GM12878 (cell line): ENCODE results near the gene BIRC6. TPM values are rescaled to one million over a fixed set of nuclear protein-coding genes. Genes with fewer than 3 reads are reported as not detected.

Source experiments
- ATAC-seq: fragments of 200-7000 bp; cut with Tn5 transposase; 3 replicates; pipeline ENCODE4 v1.9.1; 2020; ENCODE audit warnings: mild to moderate bottlenecking, moderate library complexity
- BruUV-seq: library from RNA; stranded (reverse); fragments of 400-500 nt; replicated peaks from 2 replicates; lab custom pipeline; 2021; lab: Mats Ljungman, UMichigan
- CTCF ChIA-PET: fragments of 300-600 bp; sonication (Branson Sonifier 250); formaldehyde crosslinking; extraction: SDS; loops from one replicate; lab custom pipeline; 2021; ENCODE audit warnings: inconsistent platforms; lab: Yijun Ruan, JAX
- POLR2A ChIA-PET: fragments of 350-600 bp; formaldehyde crosslinking; extraction: SDS; loops from one replicate; lab custom pipeline; 2021; ENCODE audit warnings: inconsistent platforms; lab: Charles Lee
- RAD21 ChIA-PET: fragments of 300-600 bp; sonication (Branson Sonifier 250); formaldehyde crosslinking; loops from one replicate; lab custom pipeline; 2023; ENCODE audit warnings: antibody characterized with exemption; ENCODE audit not compliant: unreplicated experiment; lab: Charles Lee
- SMC1A ChIA-PET: fragments of 300-600 bp; sonication (Branson Sonifier 250); formaldehyde crosslinking; loops from one replicate; lab custom pipeline; 2023; ENCODE audit not compliant: unreplicated experiment, uncharacterized antibody; lab: Charles Lee
- DNase-seq: peaks from one replicate; pipeline ENCODE4 v3.0.0-alpha.2; 2011; ENCODE audit warnings: low read depth, low spot score
- FAIRE-seq: peaks from 3 replicates; lab custom pipeline; 2011; peaks lifted over from hg19 to GRCh38; lab: Jason Lieb, UNC
- H2AFZ ChIP-seq: 2 replicates; pipeline ENCODE4 v1.6.0; 2011; ENCODE audit warnings: low read depth, low read length, control low read depth; ENCODE audit not compliant: control insufficient read depth
- H3K27ac ChIP-seq: 2 replicates; pipeline ENCODE4 v1.5.1; 2011; ENCODE audit warnings: control low read depth; ENCODE audit not compliant: control insufficient read depth, insufficient read depth
- H3K27me3 ChIP-seq, 2 experiments: replicated peaks in 1 of 2; 2 replicates each; pipeline versions ENCODE4 v1.6.0 to v1.6.1; 2011; ENCODE audit warnings: low read length in 1 of 2; ENCODE audit not compliant: control insufficient read depth in 2 of 2, insufficient read depth in 2 of 2
- H3K36me3 ChIP-seq, 2 experiments: 2 replicates each; pipeline ENCODE4 v1.5.1; 2011; ENCODE audit warnings: low read length in 1 of 2; ENCODE audit not compliant: control insufficient read depth in 2 of 2, insufficient read depth in 2 of 2
- H3K4me1 ChIP-seq: 2 replicates; pipeline ENCODE4 v1.6.1; 2011; ENCODE audit warnings: mild to moderate bottlenecking, low read length, moderate library complexity, mixed read lengths; ENCODE audit not compliant: control insufficient read depth, insufficient read depth
- H3K4me2 ChIP-seq: 2 replicates; pipeline ENCODE4 v1.6.0; 2011; ENCODE audit warnings: control low read depth; ENCODE audit not compliant: control insufficient read depth, insufficient read depth
- H3K4me3 ChIP-seq: fragments of 200-600 bp; sonication (generic); 2 replicates; pipeline ENCODE4 v1.5.1; 2016
- H3K79me2 ChIP-seq: 2 replicates; pipeline ENCODE4 v1.6.0; 2011; ENCODE audit warnings: low read length; ENCODE audit not compliant: control insufficient read depth, insufficient read depth
- H3K9ac ChIP-seq: 2 replicates; pipeline ENCODE4 v1.8.0; 2011; ENCODE audit warnings: low read length, control low read depth, mixed read lengths; ENCODE audit not compliant: control insufficient read depth, insufficient read depth
- H3K9me3 ChIP-seq: replicated peaks from 3 replicates; pipeline ENCODE4 v1.5.1; 2011; ENCODE audit warnings: mild to moderate bottlenecking, low read length; ENCODE audit not compliant: control insufficient read depth, insufficient read depth
- H4K20me1 ChIP-seq: 2 replicates; pipeline ENCODE4 v1.6.0; 2011; ENCODE audit not compliant: control insufficient read depth, insufficient read depth
- ATF3 ChIP-seq: IDR thresholded peaks from 2 replicates; pipeline ENCODE4 v1.6.1; 2011; ENCODE audit warnings: low read depth, mild to moderate bottlenecking, low read length, moderate library complexity, borderline replicate concordance; ENCODE audit errors: extremely low read depth
- BACH1 ChIP-seq: fragments of 450-650 bp; IDR thresholded peaks from 2 replicates; pipeline ENCODE4 v1.6.1; 2017; ENCODE audit warnings: mild to moderate bottlenecking, borderline replicate concordance
- CEBPB ChIP-seq, 2 experiments: fragments of 150-350 bp in 1 of 2; IDR thresholded peaks; 2 replicates each; pipeline ENCODE4 v1.6.1; 2012 to 2014; ENCODE audit warnings: low read depth in 2 of 2, low read length in 2 of 2, borderline replicate concordance in 1 of 2, inconsistent platforms in 1 of 2
- E2F4 ChIP-seq: IDR thresholded peaks from 2 replicates; pipeline ENCODE4 v1.6.1; 2012; ENCODE audit warnings: low read depth, low read length, improper control_type of control experiment
- EED ChIP-seq: sonication (generic); IDR thresholded peaks from 2 replicates; pipeline ENCODE4 v1.6.1; 2016; ENCODE audit warnings: antibody characterized with exemption, low read depth
- EP300 ChIP-seq, 2 experiments: fragments of 150-350 bp in 1 of 2; IDR thresholded peaks; 2 replicates each; pipeline ENCODE4 v1.6.1; 2011 to 2012; ENCODE audit warnings: low read depth in 2 of 2, low read length in 2 of 2, borderline replicate concordance in 1 of 2, improper control_type of control experiment in 1 of 2, inconsistent platforms in 1 of 2; ENCODE audit not compliant: control insufficient read depth in 1 of 2
- FOS ChIP-seq: IDR thresholded peaks from 3 replicates; pipeline ENCODE4 v1.6.1; 2011; ENCODE audit warnings: borderline replicate concordance; ENCODE audit not compliant: insufficient read length; ENCODE audit errors: extremely low read depth
- HDAC6 ChIP-seq: fragments of 200-600 bp; sonication (generic); IDR thresholded peaks from one replicate; pipeline ENCODE4 v1.8.0; 2017; ENCODE audit warnings: antibody characterized with exemption; ENCODE audit not compliant: unreplicated experiment
- NRF1 ChIP-seq: conservative IDR thresholded peaks from 2 replicates; pipeline ENCODE4 v1.6.1; 2011; ENCODE audit warnings: mild to moderate bottlenecking, low read depth, low read length, improper control_type of control experiment
- PKNOX1 ChIP-seq: fragments of 450-650 bp; IDR thresholded peaks from 2 replicates; pipeline ENCODE4 v1.6.1; 2016; ENCODE audit warnings: mild to moderate bottlenecking
- RBBP5 ChIP-seq: fragments of 200-600 bp; sonication (generic); conservative IDR thresholded peaks from 2 replicates; pipeline ENCODE4 v1.6.1; 2016
- RELA ChIP-seq: fragments of 450-650 bp; IDR thresholded peaks from 2 replicates; pipeline ENCODE4 v1.8.0; 2014; ENCODE audit warnings: borderline replicate concordance; ENCODE audit not compliant: partially characterized antibody
- STAT1 ChIP-seq: fragments of 450-650 bp; conservative IDR thresholded peaks from 2 replicates; pipeline ENCODE4 v1.6.1; 2014; ENCODE audit warnings: antibody characterized with exemption, mild to moderate bottlenecking
- SUZ12 ChIP-seq: fragments of 200-600 bp; sonication (generic); IDR thresholded peaks from one replicate; pipeline ENCODE4 v1.6.1; 2018; ENCODE audit warnings: antibody characterized with exemption, mild to moderate bottlenecking; ENCODE audit not compliant: unreplicated experiment
- TAF1 ChIP-seq: IDR thresholded peaks from 2 replicates; pipeline ENCODE4 v1.6.1; 2011; ENCODE audit warnings: mild to moderate bottlenecking, low read depth, low read length, borderline replicate concordance
- TARDBP ChIP-seq: IDR thresholded peaks from 2 replicates; pipeline ENCODE4 v1.6.1; 2016; ENCODE audit warnings: borderline replicate concordance
- TBL1XR1 ChIP-seq: IDR thresholded peaks from 2 replicates; pipeline ENCODE4 v1.6.1; 2012; ENCODE audit warnings: low read depth, low read length, improper control_type of control experiment
- ZSCAN29 ChIP-seq: fragments of 450-650 bp; IDR thresholded peaks from 2 replicates; pipeline ENCODE4 v1.6.1; 2017; ENCODE audit warnings: mild to moderate bottlenecking, moderate library complexity
- WGBS: methylation state at CpG from one replicate; pipeline ENCODE4 v1.1.6; 2016; ENCODE audit warnings: low lambda C conversion rate; ENCODE audit not compliant: insufficient replicate concordance, insufficient coverage; ENCODE audit errors: missing lambda C conversion rate; 5-methylcytosine and 5-hydroxymethylcytosine counted together
- in situ Hi-C: fragments of 300-500 bp; cut with MboI; formaldehyde crosslinking; loops from 9 replicates; pipeline ENCODE4 v1.14.3; 2018; ENCODE audit warnings: mixed read lengths
- intact Hi-C: fragments of 100-400 bp; cut with micrococcal nuclease; formaldehyde crosslinking; loops from one replicate; pipeline ENCODE4 v1.14.2; 2022; ENCODE audit not compliant: unreplicated experiment
- polyA plus RNA-seq, 11 experiments: library from polyadenylated mRNA; depleted of rRNA in 4 of 11; unstranded in 6 of 11; stranded (reverse) in 5 of 11; fragments of >200 nt; fragmentation: Nextera tagmentation in 4 of 11; fragmentation: Illumina TruSeq in 1 of 11; extraction: Ambion mirVana in 4 of 11; extraction: Trizol in 1 of 11; gene quantifications; 1 replicate in 1 of 11; 2 replicates in 10 of 11; pipeline versions ENCODE4 v1.2.1 to v1.2.3, GENCODE V29; 2011 to 2016; ENCODE audit warnings: inconsistent platforms in 2 of 11, missing spikeins in 2 of 11, low read depth in 1 of 11
- total RNA-seq, 4 experiments: library from RNA; depleted of rRNA in 3 of 4; stranded (reverse); fragments of >200 nt in 3 of 4; fragmentation: Illumina TruSeq in 1 of 4; extraction: Trizol in 1 of 4; gene quantifications; 2 replicates each; pipeline versions ENCODE4 v1.2.1 to v1.2.3, GENCODE V29; 2013 to 2021

BIRC6 gene
- total and polyA plus RNA-seq, 10 of the 15 experiments (the other 5 are each of a cell fraction or from before 2014, with no cell fraction given) = 18.8 to 118 (median 55.0) TPM

GRCh38 chr2:32523686-32524085 lies 166.9 kb downstream of the BIRC6 start:
- no peak overlapping the region for H3K27ac ChIP-seq
- 99% methylated on average over 6 of the region's 6 CpGs for WGBS
- CTCF ChIA-PET = no interaction called here
- no peaks in the 10 kb centered on the region for H4K20me1 ChIP-seq
- no peaks in the 10 kb centered on the region for H3K79me2 ChIP-seq
- H3K9ac ChIP-seq = no peak overlapping the region
- TF ChIP-seq RBBP5 = no peak
- TF ChIP-seq STAT1 = no peak
- TF ChIP-seq EED = no peak
- no peak for TF ChIP-seq TBL1XR1
- TF ChIP-seq SUZ12 = no peak
- TF ChIP-seq CEBPB (IDR thresholded peaks at IDR 0.05; ENCODE audit: borderline replicate concordance in 1 of 2, low read depth in 2 of 2, low read length in 2 of 2) = no peak
- no peak for TF ChIP-seq ATF3
- TF ChIP-seq BACH1 = no peak
- no peak for TF ChIP-seq HDAC6
- no peak for TF ChIP-seq RELA
- TF ChIP-seq FOS = no peak
- no peak for TF ChIP-seq ZSCAN29
- no peak for TF ChIP-seq EP300 (IDR thresholded peaks at IDR 0.05; ENCODE audit: borderline replicate concordance in 1 of 2, control insufficient read depth in 1 of 2, low read depth in 2 of 2, low read length in 2 of 2)
- no peak for TF ChIP-seq NRF1
- TF ChIP-seq TARDBP = no peak
- TF ChIP-seq TAF1 = no peak
- TF ChIP-seq E2F4 = no peak
- TF ChIP-seq PKNOX1 = no peak
- H3K4me3 ChIP-seq = no peak overlapping the region
- H2AFZ ChIP-seq = no peak overlapping the region
- RAD21 ChIA-PET = no interaction called here
- H3K4me2 ChIP-seq = no peak overlapping the region
- SMC1A ChIA-PET = no interaction called here
- DNase-seq (no peak), ATAC-seq (no peak), FAIRE-seq (no peak)
- BruUV-seq = no TSS peak
- H3K4me1 ChIP-seq = no peaks in the 10 kb centered on the region
- no peaks in the 10 kb centered on the region for H3K27me3 ChIP-seq
- in situ Hi-C loops = no loop called here
- peaks cover 6 to 34% of the 10 kb centered on the region in 2 experiments for H3K36me3 ChIP-seq
- POLR2A ChIA-PET = interaction anchor here (0.5 kb wide), 1 partner anchor 12 kb away, joined by 4 read pairs; no protein-coding TSS in a partner anchor
- H3K9me3 ChIP-seq = no peaks in the 10 kb centered on the region
- intact Hi-C loops = no loop called here
